ENCODE results near the gene COL28A1.

COL28A1 gene

GRCh38 chr7:7496311-7496710 lies 39.4 kb downstream of the COL28A1 start:
- H3K27me3 ChIP-seq (ENCODE audit: control insufficient read depth, insufficient read depth, low read length) = no peaks in the 10 kb centered on the region
- TF ChIP-seq, protein P1, sequence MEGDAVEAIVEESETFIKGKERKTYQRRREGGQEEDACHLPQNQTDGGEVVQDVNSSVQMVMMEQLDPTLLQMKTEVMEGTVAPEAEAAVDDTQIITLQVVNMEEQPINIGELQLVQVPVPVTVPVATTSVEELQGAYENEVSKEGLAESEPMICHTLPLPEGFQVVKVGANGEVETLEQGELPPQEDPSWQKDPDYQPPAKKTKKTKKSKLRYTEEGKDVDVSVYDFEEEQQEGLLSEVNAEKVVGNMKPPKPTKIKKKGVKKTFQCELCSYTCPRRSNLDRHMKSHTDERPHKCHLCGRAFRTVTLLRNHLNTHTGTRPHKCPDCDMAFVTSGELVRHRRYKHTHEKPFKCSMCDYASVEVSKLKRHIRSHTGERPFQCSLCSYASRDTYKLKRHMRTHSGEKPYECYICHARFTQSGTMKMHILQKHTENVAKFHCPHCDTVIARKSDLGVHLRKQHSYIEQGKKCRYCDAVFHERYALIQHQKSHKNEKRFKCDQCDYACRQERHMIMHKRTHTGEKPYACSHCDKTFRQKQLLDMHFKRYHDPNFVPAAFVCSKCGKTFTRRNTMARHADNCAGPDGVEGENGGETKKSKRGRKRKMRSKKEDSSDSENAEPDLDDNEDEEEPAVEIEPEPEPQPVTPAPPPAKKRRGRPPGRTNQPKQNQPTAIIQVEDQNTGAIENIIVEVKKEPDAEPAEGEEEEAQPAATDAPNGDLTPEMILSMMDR (IDR thresholded peaks at IDR 0.05) = no peak
- no peaks in the 10 kb centered on the region for H3K4me1 ChIP-seq
- H3K9ac ChIP-seq = no peak overlapping the region
- no peak overlapping the region for H3K4me2 ChIP-seq (ENCODE audit: low read length)
- H3K4me3 ChIP-seq (ENCODE audit: low read depth, low read length) = no peak overlapping the region
- no peaks in the 10 kb centered on the region for H3K79me2 ChIP-seq
- no peaks in the 10 kb centered on the region for H3K36me3 ChIP-seq (ENCODE audit: control insufficient read depth, insufficient read depth, low read length)
- H2AFZ ChIP-seq = no peak overlapping the region
- H3K27ac ChIP-seq = no peak overlapping the region
- H3K9me3 ChIP-seq (ENCODE audit: control insufficient read depth, low read length) = no peaks in the 10 kb centered on the region

GRCh38 chr7:7495171-7495570 lies 40.5 kb downstream of the COL28A1 start:
- Histone ChIP-seq H3K36me3 (ENCODE audit: control insufficient read depth, insufficient read depth, low read length) (no peaks in the 10 kb centered on the region), H3K9ac (no peak overlapping the region), H2AFZ (no peak overlapping the region), H3K27ac (no peak overlapping the region), H3K27me3 (ENCODE audit: control insufficient read depth, insufficient read depth, low read length) (no peaks in the 10 kb centered on the region), H3K4me1 (no peaks in the 10 kb centered on the region), H3K9me3 (ENCODE audit: control insufficient read depth, low read length) (no peaks in the 10 kb centered on the region), H3K4me3 (ENCODE audit: low read depth, low read length) (no peak overlapping the region), H3K79me2 (no peaks in the 10 kb centered on the region), H3K4me2 (ENCODE audit: low read length) (no peak overlapping the region)
- TF ChIP-seq, protein P1 (IDR thresholded peaks at IDR 0.05) = no peak

DNA sequence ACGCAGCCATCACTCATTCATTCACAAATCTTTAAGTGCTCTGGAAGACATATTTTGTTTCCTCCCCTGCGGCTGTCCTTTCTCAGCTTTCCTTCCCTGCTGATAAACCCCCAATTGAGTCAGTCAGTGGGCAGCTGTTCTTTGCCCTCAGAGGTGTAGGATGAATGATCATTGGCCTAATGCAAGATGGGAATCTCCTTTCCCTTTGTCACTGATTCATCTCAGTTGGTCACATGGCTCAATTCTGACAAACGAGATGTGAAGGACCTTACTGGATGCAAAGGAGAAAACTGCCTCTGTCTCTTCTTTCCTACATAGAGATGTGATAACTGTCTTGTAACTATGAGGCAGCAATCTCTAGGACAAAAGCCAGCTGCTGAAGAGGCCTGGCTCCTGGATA lies 44.6 kb downstream of the COL28A1 start:
- Histone ChIP-seq H3K4me3 (ENCODE audit: low read depth, low read length) (no peak overlapping the region), H3K9me3 (ENCODE audit: control insufficient read depth, low read length) (no peaks in the 10 kb centered on the region), H3K27me3 (ENCODE audit: control insufficient read depth, insufficient read depth, low read length) (no peaks in the 10 kb centered on the region), H3K27ac (no peak overlapping the region), H3K36me3 (ENCODE audit: control insufficient read depth, insufficient read depth, low read length) (no peaks in the 10 kb centered on the region), H3K79me2 (no peaks in the 10 kb centered on the region), H3K4me1 (no peaks in the 10 kb centered on the region), H3K4me2 (ENCODE audit: low read length) (no peak overlapping the region), H2AFZ (no peak overlapping the region), H3K9ac (no peak overlapping the region)
- TF ChIP-seq, protein P1 (IDR thresholded peaks at IDR 0.05) = no peak

- Histone ChIP-seq H3K4me1 (no peaks in the 10 kb centered on the region), H3K4me2 (ENCODE audit: low read length) (no peak overlapping the region), H3K79me2 (no peaks in the 10 kb centered on the region), H2AFZ (no peak overlapping the region), H3K9ac (no peak overlapping the region), H3K27ac (no peak overlapping the region), H3K4me3 (ENCODE audit: low read depth, low read length) (no peak overlapping the region), H3K9me3 (ENCODE audit: control insufficient read depth, low read length) (no peaks in the 10 kb centered on the region), H3K36me3 (ENCODE audit: control insufficient read depth, insufficient read depth, low read length) (no peaks in the 10 kb centered on the region), H3K27me3 (ENCODE audit: control insufficient read depth, insufficient read depth, low read length) (no peaks in the 10 kb centered on the region)
- TF ChIP-seq, protein P1 (IDR thresholded peaks at IDR 0.05) = no peak
Measured at GRCh38 chr7:7490003-7490402, 45.7 kb downstream of the COL28A1 start.

GRCh38 chr7:7489546-7489945 lies 46.1 kb downstream of the COL28A1 start:
- Histone ChIP-seq H3K9ac (no peak overlapping the region), H3K4me3 (ENCODE audit: low read depth, low read length) (no peak overlapping the region), H3K79me2 (no peaks in the 10 kb centered on the region), H3K27ac (no peak overlapping the region), H3K27me3 (ENCODE audit: control insufficient read depth, insufficient read depth, low read length) (no peaks in the 10 kb centered on the region), H3K4me1 (no peaks in the 10 kb centered on the region), H3K36me3 (ENCODE audit: control insufficient read depth, insufficient read depth, low read length) (no peaks in the 10 kb centered on the region), H3K9me3 (ENCODE audit: control insufficient read depth, low read length) (no peaks in the 10 kb centered on the region), H3K4me2 (ENCODE audit: low read length) (no peak overlapping the region), H2AFZ (no peak overlapping the region)
- TF ChIP-seq, protein P1 (IDR thresholded peaks at IDR 0.05) = no peak
